Spleen (tissue), 11 donors: Measurements from ENCODE around the gene PCDHGC4. TPM values are rescaled to one million over a fixed set of nuclear protein-coding genes. Genes with fewer than 3 reads are reported as not detected.

Experiments used
- DNase-seq: peaks from one replicate; pipeline ENCODE4 v3.0.0-alpha.2; 2020
- H3K27ac ChIP-seq, 8 donors: fragments of 200-600 bp; sonication (generic) in 7 of 8; 1 replicate in 4 of 8; 2 replicates in 4 of 8; pipeline versions ENCODE4 v1.5.0 to v1.8.0; 2016 to 2021; ENCODE audit warnings: inconsistent platforms in 4 of 8, mild to moderate bottlenecking in 4 of 8, moderate library complexity in 1 of 8
- H3K27me3 ChIP-seq, 7 donors: fragments of 200-600 bp; sonication (generic) in 6 of 7; replicated peaks in 1 of 7; 1 replicate in 4 of 7; 2 replicates in 3 of 7; pipeline versions ENCODE4 v1.5.0 to v1.8.0; 2016 to 2021; ENCODE audit warnings: inconsistent platforms in 3 of 7, mild to moderate bottlenecking in 1 of 7
- H3K36me3 ChIP-seq, 6 donors: fragments of 200-600 bp; sonication (generic) in 5 of 6; 1 replicate in 4 of 6; 2 replicates in 2 of 6; pipeline versions ENCODE4 v1.5.0 to v1.8.0; 2016 to 2021; ENCODE audit warnings: inconsistent platforms in 2 of 6
- H3K4me1 ChIP-seq, 6 donors: fragments of 200-600 bp; sonication (generic) in 5 of 6; 1 replicate in 3 of 6; 2 replicates in 3 of 6; pipeline versions ENCODE4 v1.5.0 to v1.8.0; 2016 to 2021; ENCODE audit warnings: inconsistent platforms in 3 of 6
- H3K4me3 ChIP-seq, 8 donors: fragments of 200-600 bp; sonication (generic) in 7 of 8; 1 replicate in 4 of 8; 2 replicates in 4 of 8; pipeline versions ENCODE4 v1.5.0 to v1.8.0; 2016 to 2021; ENCODE audit warnings: inconsistent platforms in 4 of 8, mild to moderate bottlenecking in 4 of 8, moderate library complexity in 2 of 8
- H3K9me3 ChIP-seq, 8 donors: fragments of 200-600 bp; sonication (generic) in 7 of 8; 1 replicate in 4 of 8; 2 replicates in 4 of 8; pipeline versions ENCODE4 v1.5.0 to v1.8.0; 2016 to 2021; ENCODE audit warnings: inconsistent platforms in 4 of 8
- CTCF ChIP-seq, 11 experiments: fragments of 200-600 bp in 7 of 11; fragments of 450-650 bp in 4 of 11; sonication (generic) in 4 of 11; IDR thresholded peaks in 8 of 11; conservative IDR thresholded peaks in 3 of 11; 1 replicate in 7 of 11; 2 replicates in 4 of 11; pipeline versions ENCODE4 v1.4.0 to v1.8.0; 2016 to 2021; ENCODE audit warnings: antibody characterized with exemption in 11 of 11, inconsistent platforms in 4 of 11, mild to moderate bottlenecking in 1 of 11
- POLR2A ChIP-seq, 3 donors: fragments of 450-650 bp; IDR thresholded peaks; one replicate each; pipeline ENCODE4 v1.5.1; 2017; ENCODE audit warnings: antibody characterized with exemption in 3 of 3, mild to moderate bottlenecking in 1 of 3
- POLR2AphosphoS5 ChIP-seq, 3 donors: sonication (generic); formaldehyde crosslinking; IDR thresholded peaks; one replicate each; pipeline ENCODE4 v1.5.1; 2017; ENCODE audit warnings: antibody characterized with exemption in 3 of 3
- WGBS, 5 donors: extraction: QIAGEN DNeasy Blood & Tissue Kit in 3 of 5; methylation state at CpG; one replicate each; pipeline versions ENCODE4 v1.1.5 to v1.1.7; 2013 to 2018; 5-methylcytosine and 5-hydroxymethylcytosine counted together
- intact Hi-C: fragments of 100-400 bp; cut with DNase I; formaldehyde crosslinking; loops from one replicate; pipeline ENCODE4 v1.15.0; 2023; ENCODE audit warnings: low total_unique reads
- polyA plus RNA-seq, 3 donors: library from polyadenylated mRNA; stranded (reverse); fragments of 200-250 nt; gene quantifications; one replicate each; pipeline ENCODE4 v1.2.1, GENCODE V29; 2013
- total RNA-seq, 7 donors: library from RNA; depleted of rRNA in 3 of 7; stranded (reverse); fragments of >200 nt in 3 of 7; fragmentation: NEBNext Ultra II Directional in 4 of 7; extraction: Animal tissue kit (Norgen Biotek cat#: 25700) in 4 of 7; gene quantifications; one replicate each; pipeline versions ENCODE4 v1.1.0 to v1.2.1, GENCODE V29; 2016 to 2021
- donor health status: healthy with polysubstance abuse.
- donor health status: DM: no; HTN: no; CAD: no; lungs with moderate emphysema.
- donor health status: DM: no; HTN: no; CAD: no.
- donor health status: Bipolar disorder and iron deficiency.
- donor health status: healthy.
- donor health status: DM: no; HTN: no; CAD: no.
- donor health status: DM: yes; HTN: yes; CAD: no.

The PCDHGC4 gene
- total and polyA plus RNA-seq, 10 donors, result 0.03 to 3.9 (median 1.4) TPM; not detected in 1

GRCh38 chr5:141508798-141509611 is 24.2 kb downstream of the PCDHGC4 start:
- peaks cover 10 to 74% (median 53%) of the 10 kb centered on the region in 6 donors for H3K4me1 ChIP-seq
- DNase-seq, result no peak
- peak overlapping the region in 4 of 8 donors; percentile 6 to 62 (median 10) for H3K4me3 ChIP-seq
- no peaks in the 10 kb centered on the region for H3K27me3 ChIP-seq
- H3K36me3 ChIP-seq, result peaks cover 0 to 18% (median 0%) of the 10 kb centered on the region in 6 donors
- WGBS, 5 donors, result 15 to 41% (median 26%) methylated on average over 22 to 23 of the region's 23 CpGs
- TF ChIP-seq POLR2AphosphoS5 (IDR thresholded peaks at IDR 0.05), result peak in 1 of 3 donors; percentile 45
- no peak for TF ChIP-seq POLR2A (IDR thresholded peaks at IDR 0.05)
- TF ChIP-seq CTCF (IDR thresholded peaks at IDR 0.05 in 8 of 11, conservative IDR thresholded peaks at IDR 0.05 in 3 of 11), result no peak
- no peaks in the 10 kb centered on the region for H3K9me3 ChIP-seq
- intact Hi-C loops, result no loop called here
- H3K27ac ChIP-seq, result peak overlapping the region in 7 of 8 donors; percentile 65 to 85 (median 74)

- intact Hi-C loops, result no loop called here
- H3K36me3 ChIP-seq, result peaks cover 0 to 29% (median 0%) of the 10 kb centered on the region in 6 donors
- WGBS, 5 donors, result 81 to 90% (median 87%) methylated on average over 9 of the region's 9 CpGs
- DNase-seq, result no peak
- peak overlapping the region in 5 of 8 donors; percentile 72 to 85 (median 81) for H3K27ac ChIP-seq
- H3K4me3 ChIP-seq, result peak overlapping the region in 2 of 8 donors; percentile 26 to 62
- H3K9me3 ChIP-seq, result no peaks in the 10 kb centered on the region
- no peaks in the 10 kb centered on the region for H3K27me3 ChIP-seq
- peaks cover 22 to 86% (median 65%) of the 10 kb centered on the region in 6 donors for H3K4me1 ChIP-seq
- TF ChIP-seq POLR2AphosphoS5 (IDR thresholded peaks at IDR 0.05), result no peak
- TF ChIP-seq CTCF (IDR thresholded peaks at IDR 0.05 in 8 of 11, conservative IDR thresholded peaks at IDR 0.05 in 3 of 11), result no peak
- TF ChIP-seq POLR2A (IDR thresholded peaks at IDR 0.05), result no peak
Observed at GRCh38 chr5:141510160-141510559, 25.3 kb downstream of the PCDHGC4 start.

GRCh38 chr5:141510850-141511601 is 26.2 kb downstream of the PCDHGC4 start:
- H3K9me3 ChIP-seq, result no peaks in the 10 kb centered on the region
- H3K36me3 ChIP-seq, result peaks cover 0 to 30% (median 5%) of the 10 kb centered on the region in 6 donors
- intact Hi-C loops, result no loop called here
- no peaks in the 10 kb centered on the region for H3K27me3 ChIP-seq
- H3K27ac ChIP-seq, result peak overlapping the region in 4 of 8 donors; percentile 7 to 87 (median 85)
- no peak for TF ChIP-seq CTCF (IDR thresholded peaks at IDR 0.05 in 8 of 11, conservative IDR thresholded peaks at IDR 0.05 in 3 of 11)
- TF ChIP-seq POLR2A (IDR thresholded peaks at IDR 0.05), result no peak
- TF ChIP-seq POLR2AphosphoS5 (IDR thresholded peaks at IDR 0.05), result peak in 2 of 3 donors; percentile 16 to 56
- peak overlapping the region in 2 of 8 donors; percentile 26 to 62 for H3K4me3 ChIP-seq
- no peak for DNase-seq
- H3K4me1 ChIP-seq, result peaks cover 23 to 94% (median 73%) of the 10 kb centered on the region in 6 donors
- 79 to 92% (median 88%) methylated on average over 14 of the region's 14 CpGs for WGBS, 5 donors
